CD4-positive, alpha-beta T cell treated with Interleukin-15 for 4 hours (primary cell): Measurements from ENCODE around the gene DGKI.

Experiments used
- DNase-seq: peaks from one replicate; pipeline ENCODE4 v3.0.0-alpha.2; 2020; ENCODE audit warnings: low spot score

The DGKI gene

GRCh38 chr7:137531671-137532070 lies 315.1 kb downstream of the DGKI start:
- no peak for DNase-seq

GRCh38 chr7:137527634-137528033 lies 319.1 kb downstream of the DGKI start:
- no peak for DNase-seq

- no peak for DNase-seq
Measured at GRCh38 chr7:137523171-137523570, 323.6 kb downstream of the DGKI start.

- DNase-seq: no peak
Measured at GRCh38 chr7:137521451-137521850, 325.3 kb downstream of the DGKI start.

GRCh38 chr7:137519947-137520346 lies 326.8 kb downstream of the DGKI start:
- DNase-seq: no peak

GRCh38 chr7:137519181-137519691 lies 327.5 kb downstream of the DGKI start:
- DNase-seq: no peak

GRCh38 chr7:137513091-137513490 lies 333.7 kb downstream of the DGKI start:
- no peak for DNase-seq

- no peak for DNase-seq
Measured at GRCh38 chr7:137507096-137507495, 339.7 kb downstream of the DGKI start.

- no peak for DNase-seq
Measured at GRCh38 chr7:137506031-137506430, 340.7 kb downstream of the DGKI start.

GRCh38 chr7:137501562-137501961 lies 345.2 kb downstream of the DGKI start:
- no peak for DNase-seq

- DNase-seq: no peak
Measured at GRCh38 chr7:137492889-137493288, 353.9 kb downstream of the DGKI start.

GRCh38 chr7:137489880-137490279 lies 356.9 kb downstream of the DGKI start:
- DNase-seq: no peak

GRCh38 chr7:137488038-137488437 lies 358.7 kb downstream of the DGKI start:
- no peak for DNase-seq

- DNase-seq: no peak
Measured at GRCh38 chr7:137485818-137486217, 361.0 kb downstream of the DGKI start.

GRCh38 chr7:137484326-137484725 lies 362.4 kb downstream of the DGKI start:
- no peak for DNase-seq

GRCh38 chr7:137482466-137482865 lies 364.3 kb downstream of the DGKI start:
- DNase-seq: no peak

GRCh38 chr7:137480824-137481365 lies 365.9 kb downstream of the DGKI start:
- no peak for DNase-seq

- no peak for DNase-seq
Measured at GRCh38 chr7:137480401-137480800, 366.4 kb downstream of the DGKI start.

GRCh38 chr7:137476937-137477336 lies 369.8 kb downstream of the DGKI start:
- no peak for DNase-seq

- no peak for DNase-seq
Measured at GRCh38 chr7:137475966-137476365, 370.8 kb downstream of the DGKI start.

GRCh38 chr7:137474540-137475026 lies 372.2 kb downstream of the DGKI start:
- DNase-seq: no peak

GRCh38 chr7:137471128-137471527 lies 375.6 kb downstream of the DGKI start:
- no peak for DNase-seq

- DNase-seq: no peak
Measured at GRCh38 chr7:137469858-137470257, 376.9 kb downstream of the DGKI start.

GRCh38 chr7:137469191-137469811 lies 377.5 kb downstream of the DGKI start:
- no peak for DNase-seq
